ENCODE measurements around the gene CPSF4L. TPM values are rescaled to one million over a fixed set of nuclear protein-coding genes. Genes with fewer than 3 reads are reported as not detected.
A peak's percentile ranks its signal among the peaks of the same experiment; 100 is the strongest.

The CPSF4L gene
- total and polyA plus RNA-seq, 2 of the 13 experiments (the other 11 are each of a cell fraction or from before 2014, with no cell fraction given) = 0.73 to 1.6 TPM

GRCh38 chr17:73308017-73308823, 46.5 kb upstream of the CPSF4L start (continued):
- TF ChIP-seq ZXDC (CRISPR knock-in tag; IDR thresholded peaks at IDR 0.05) (peak; percentile 82), ZNF124 (CRISPR knock-in tag; IDR thresholded peaks at IDR 0.05) (peak; percentile 77; the same call in 1 of the 2 replicates), SIX4 (CRISPR knock-in tag; IDR thresholded peaks at IDR 0.05) (no peak), ZNF670 (CRISPR knock-in tag; IDR thresholded peaks at IDR 0.05; ENCODE audit: borderline replicate concordance) (0 out of 2 replicates have a peak, but pooled peaks have one; percentile 45), MED8 (CRISPR knock-in tag; IDR thresholded peaks at IDR 0.05; ENCODE audit: insufficient replicate concordance) (peak; percentile 66), GLI4 (CRISPR knock-in tag; IDR thresholded peaks at IDR 0.05; ENCODE audit: borderline replicate concordance) (no peak), MEF2D (CRISPR knock-in tag; IDR thresholded peaks at IDR 0.05) (peak; percentile 82), ARID5B (CRISPR knock-in tag; IDR thresholded peaks at IDR 0.05) (peak; percentile 92), HIC2 (CRISPR knock-in tag; IDR thresholded peaks at IDR 0.05; ENCODE audit: low read depth) (peak; percentile 79; the same call in 1 of the 2 replicates), CCAR2 (optimal IDR thresholded peaks at IDR 0.05; ENCODE audit: low read depth, low read length) (no peak), E2F2 (CRISPR knock-in tag; IDR thresholded peaks at IDR 0.05; ENCODE audit: borderline replicate concordance) (peak; percentile 77; the same call in 1 of the 2 replicates), CBX2 (IDR thresholded peaks at IDR 0.05; ENCODE audit: low read depth, low read length) (no peak), CBX2 (CRISPR knock-in tag; IDR thresholded peaks at IDR 0.05; ENCODE audit: low read depth) (no peak)

Data from HepG2 (cell line).